HepG2 (cell line): ENCODE measurements around the gene DOCK2. TPM values are rescaled to one million over a fixed set of nuclear protein-coding genes. Genes with fewer than 3 reads are reported as not detected.

Experiments used
- ATAC-seq: fragments of 200-7000 bp; cut with Tn5 transposase; 3 replicates; pipeline ENCODE4 v1.9.1; 2020; ENCODE audit warnings: mild to moderate bottlenecking, moderate library complexity
- BruUV-seq: library from RNA; stranded (reverse); fragments of 400-500 nt; replicated peaks from 2 replicates; lab custom pipeline; 2021; lab: Mats Ljungman, UMichigan
- CTCF ChIA-PET: fragments of 300-600 bp; formaldehyde crosslinking; extraction: SDS; loops from one replicate; lab custom pipeline; 2021; ENCODE audit warnings: low total read pairs, inconsistent platforms, low intra/inter-chr PET ratio; lab: Yijun Ruan, JAX
- POLR2A ChIA-PET: fragments of 350-600 bp; sonication (Branson Sonifier 250); formaldehyde crosslinking; loops from one replicate; lab custom pipeline; 2020; ENCODE audit warnings: antibody characterized with exemption, inconsistent platforms; lab: Yijun Ruan, JAX
- DNase-seq: peaks from one replicate; pipeline ENCODE4 v3.0.0-alpha.2; 2015; ENCODE audit warnings: low spot score
- FAIRE-seq: peaks from 3 replicates; lab custom pipeline; 2011; peaks lifted over from hg19 to GRCh38; lab: Jason Lieb, UNC
- H2AFZ ChIP-seq: one replicate; pipeline ENCODE4 v1.6.1; 2011; ENCODE audit warnings: low read length, inconsistent platforms
- H3K27ac ChIP-seq: fragments of 300-600 bp; 3 replicates; pipeline ENCODE4 v1.8.0; 2011; ENCODE audit warnings: mixed run types, mild to moderate bottlenecking, mixed read lengths, low read length, inconsistent platforms; ENCODE audit not compliant: insufficient read depth; ENCODE audit errors: extremely low read length
- H3K27me3 ChIP-seq, 2 experiments: fragments of 200-600 bp in 1 of 2; 2 replicates in 1 of 2; 3 replicates in 1 of 2; pipeline versions ENCODE4 v1.6.0 to v1.8.0; 2011; ENCODE audit warnings: low read length in 2 of 2, mild to moderate bottlenecking in 2 of 2, moderate library complexity in 2 of 2, inconsistent platforms in 1 of 2; ENCODE audit not compliant: insufficient read depth in 2 of 2, control insufficient read depth in 1 of 2
- H3K36me3 ChIP-seq, 2 experiments: fragments of 200-600 bp in 1 of 2; replicated peaks in 1 of 2; 2 replicates in 1 of 2; 3 replicates in 1 of 2; pipeline versions ENCODE4 v1.5.1 to v1.8.0; 2011; ENCODE audit warnings: low read length in 2 of 2, inconsistent platforms in 1 of 2; ENCODE audit not compliant: insufficient read depth in 2 of 2, control insufficient read depth in 1 of 2
- H3K4me1 ChIP-seq: 2 replicates; pipeline ENCODE4 v1.5.1; 2012; ENCODE audit warnings: low read length, inconsistent platforms; ENCODE audit not compliant: insufficient read depth
- H3K4me2 ChIP-seq: 2 replicates; pipeline ENCODE4 v1.6.0; 2011; ENCODE audit warnings: low read depth, low read length, inconsistent platforms
- H3K4me3 ChIP-seq, 3 experiments: fragments of 200-600 bp in 1 of 3; sonication (generic), shearing (Covaris generic) in 1 of 3; replicated peaks in 1 of 3; 2 replicates each; pipeline ENCODE4 v1.5.1; 2011 to 2016; ENCODE audit warnings: low read length in 3 of 3, inconsistent platforms in 2 of 3, low read depth in 2 of 3, mild to moderate bottlenecking in 2 of 3, control low read depth in 1 of 3, mixed read lengths in 1 of 3; ENCODE audit not compliant: insufficient read depth in 1 of 3
- H3K79me2 ChIP-seq: one replicate; pipeline ENCODE4 v1.6.1; 2011; ENCODE audit warnings: low read length, inconsistent platforms; ENCODE audit not compliant: insufficient read depth
- H3K9ac ChIP-seq: 2 replicates; pipeline ENCODE4 v1.6.0; 2011; ENCODE audit warnings: mild to moderate bottlenecking, low read depth, low read length, inconsistent platforms; ENCODE audit not compliant: insufficient read depth
- H3K9me3 ChIP-seq: 2 replicates; pipeline ENCODE4 v1.5.1; 2012; ENCODE audit warnings: mild to moderate bottlenecking, low read length
- H4K20me1 ChIP-seq: 2 replicates; pipeline ENCODE4 v1.6.0; 2011; ENCODE audit warnings: inconsistent platforms, mild to moderate bottlenecking, low read length, moderate library complexity; ENCODE audit not compliant: insufficient read depth
- CBX5 ChIP-seq: sonication (generic); formaldehyde crosslinking; IDR thresholded peaks from 2 replicates; pipeline ENCODE4 v1.4.0; 2020; ENCODE audit warnings: missing genetic modification reagents, borderline replicate concordance
- HOXA7 ChIP-seq: sonication (generic); formaldehyde crosslinking; IDR thresholded peaks from 2 replicates; pipeline ENCODE4 v1.8.1; 2022; ENCODE audit warnings: mild to moderate bottlenecking, missing genetic modification reagents, moderate library complexity
- POLR2G ChIP-seq: fragments of 200-400 bp; formaldehyde crosslinking; IDR thresholded peaks from 2 replicates; pipeline ENCODE4 v1.6.1; 2018; ENCODE audit warnings: mild to moderate bottlenecking, low read depth, low read length, moderate library complexity
- SMAD9 ChIP-seq: sonication (generic); formaldehyde crosslinking; IDR thresholded peaks from 2 replicates; pipeline ENCODE4 v1.5.1; 2020; ENCODE audit warnings: mild to moderate bottlenecking, missing genetic modification reagents
- ZNF30 ChIP-seq: sonication (generic); formaldehyde crosslinking; IDR thresholded peaks from 2 replicates; pipeline ENCODE4 v1.5.0; 2020; ENCODE audit warnings: mild to moderate bottlenecking, missing genetic modification reagents
- ZNF329 ChIP-seq: sonication (generic); formaldehyde crosslinking; IDR thresholded peaks from 2 replicates; pipeline ENCODE4 v1.9.0; 2021; ENCODE audit warnings: low read depth, mild to moderate bottlenecking, missing genetic modification reagents
- ZNF484 ChIP-seq: sonication (generic); formaldehyde crosslinking; IDR thresholded peaks from 2 replicates; pipeline ENCODE4 v1.5.1; 2020; ENCODE audit warnings: mild to moderate bottlenecking, low read depth, missing genetic modification reagents, borderline replicate concordance
- ZNF557 ChIP-seq: sonication (generic); formaldehyde crosslinking; IDR thresholded peaks from 2 replicates; pipeline ENCODE4 v1.4.0; 2020; ENCODE audit warnings: missing genetic modification reagents
- ZNF670 ChIP-seq: sonication (generic); formaldehyde crosslinking; IDR thresholded peaks from 2 replicates; pipeline ENCODE4 v1.8.0; 2022; ENCODE audit warnings: mild to moderate bottlenecking, missing genetic modification reagents, borderline replicate concordance
- WGBS: methylation state at CpG from one replicate; pipeline ENCODE4 v1.1.6; 2017; ENCODE audit warnings: low lambda C conversion rate; 5-methylcytosine and 5-hydroxymethylcytosine counted together
- in situ Hi-C: cut with HindIII; loops from 2 replicates; pipeline ENCODE4 v1.10.0; 2017; ENCODE audit warnings: low pct_unique_long_range_greater_than_20kb; ENCODE audit not compliant: extremely low pct_ligation_motif_present
- intact Hi-C: fragments of 100-400 bp; cut with micrococcal nuclease; formaldehyde crosslinking; loops from one replicate; pipeline ENCODE4 v1.10.0; 2022; ENCODE audit not compliant: unreplicated experiment
- polyA plus RNA-seq, 8 experiments: library from polyadenylated mRNA; depleted of rRNA in 3 of 8; stranded (reverse) in 7 of 8; unstranded in 1 of 8; fragments of >200 nt; fragmentation: Illumina TruSeq in 4 of 8; extraction: Trizol in 4 of 8; gene quantifications; 2 replicates each; pipeline versions ENCODE4 v1.2.1 to v1.2.3, GENCODE V29; 2011 to 2016; ENCODE audit warnings: low read depth in 4 of 8, missing spikeins in 1 of 8, mixed read lengths in 1 of 8; ENCODE audit not compliant: insufficient read depth in 1 of 8
- total RNA-seq, 5 experiments: library from RNA; depleted of rRNA; stranded (reverse); fragments of >200 nt; fragmentation: Illumina TruSeq; extraction: Trizol; gene quantifications; 2 replicates each; pipeline ENCODE4 v1.2.3, GENCODE V29; 2016; ENCODE audit warnings: low read depth in 1 of 5
- TF ChIP-seq, protein P1 (sequence below): sonication (generic); formaldehyde crosslinking; IDR thresholded peaks from 2 replicates; pipeline ENCODE4 v1.4.0; 2020; ENCODE audit warnings: mild to moderate bottlenecking, missing genetic modification reagents
- TF ChIP-seq, protein P2 (sequence below): sonication (generic); formaldehyde crosslinking; IDR thresholded peaks from 2 replicates; pipeline ENCODE4 v1.8.0; 2022; ENCODE audit warnings: missing genetic modification reagents, mild to moderate bottlenecking, borderline replicate concordance
- TF ChIP-seq, protein P3 (sequence below): sonication (generic); formaldehyde crosslinking; IDR thresholded peaks from 2 replicates; pipeline ENCODE4 v1.8.1; 2022; ENCODE audit warnings: low read depth, mild to moderate bottlenecking, missing genetic modification reagents

The DOCK2 gene
- total and polyA plus RNA-seq, 2 of the 13 experiments (the other 11 are each of a cell fraction or from before 2014, with no cell fraction given): not detected

DNA sequence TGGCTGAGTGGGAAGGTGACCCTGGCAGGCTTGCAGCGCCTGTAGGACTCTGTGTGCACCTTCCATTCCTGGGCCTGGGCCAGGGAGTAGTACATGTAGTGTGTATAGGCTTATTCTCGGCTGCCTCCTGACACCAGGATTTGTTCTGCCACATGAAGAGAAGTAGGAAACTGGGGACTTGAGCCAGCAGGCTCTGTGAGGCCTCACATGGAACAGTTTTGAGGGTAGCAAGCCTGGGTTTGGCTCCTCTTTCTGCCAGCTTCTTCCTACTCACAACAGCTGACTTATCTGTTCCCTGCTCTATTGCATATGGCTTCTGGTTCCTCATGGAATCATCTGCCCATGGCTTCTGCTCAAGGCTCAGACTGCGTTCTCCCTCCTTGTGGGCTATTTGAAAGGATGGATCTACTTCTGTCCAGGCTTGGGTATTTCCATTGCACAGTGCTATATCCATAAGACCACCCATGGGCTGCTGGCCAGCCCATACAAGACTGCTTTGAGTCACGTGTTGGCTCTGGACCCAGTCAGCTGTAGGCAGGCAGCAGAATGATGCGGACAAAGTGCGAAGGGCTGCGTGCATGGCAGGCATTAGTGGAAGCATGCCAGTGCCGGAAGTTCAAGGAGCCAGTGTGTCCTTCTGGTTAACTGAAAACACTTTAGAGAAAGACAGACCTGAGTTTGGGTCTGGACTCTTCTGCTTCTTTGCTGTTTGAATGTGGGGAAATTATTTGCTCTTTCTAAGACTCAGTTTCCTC, 354.2 kb downstream of the DOCK2 start (continued):
- TF ChIP-seq, protein P1, sequence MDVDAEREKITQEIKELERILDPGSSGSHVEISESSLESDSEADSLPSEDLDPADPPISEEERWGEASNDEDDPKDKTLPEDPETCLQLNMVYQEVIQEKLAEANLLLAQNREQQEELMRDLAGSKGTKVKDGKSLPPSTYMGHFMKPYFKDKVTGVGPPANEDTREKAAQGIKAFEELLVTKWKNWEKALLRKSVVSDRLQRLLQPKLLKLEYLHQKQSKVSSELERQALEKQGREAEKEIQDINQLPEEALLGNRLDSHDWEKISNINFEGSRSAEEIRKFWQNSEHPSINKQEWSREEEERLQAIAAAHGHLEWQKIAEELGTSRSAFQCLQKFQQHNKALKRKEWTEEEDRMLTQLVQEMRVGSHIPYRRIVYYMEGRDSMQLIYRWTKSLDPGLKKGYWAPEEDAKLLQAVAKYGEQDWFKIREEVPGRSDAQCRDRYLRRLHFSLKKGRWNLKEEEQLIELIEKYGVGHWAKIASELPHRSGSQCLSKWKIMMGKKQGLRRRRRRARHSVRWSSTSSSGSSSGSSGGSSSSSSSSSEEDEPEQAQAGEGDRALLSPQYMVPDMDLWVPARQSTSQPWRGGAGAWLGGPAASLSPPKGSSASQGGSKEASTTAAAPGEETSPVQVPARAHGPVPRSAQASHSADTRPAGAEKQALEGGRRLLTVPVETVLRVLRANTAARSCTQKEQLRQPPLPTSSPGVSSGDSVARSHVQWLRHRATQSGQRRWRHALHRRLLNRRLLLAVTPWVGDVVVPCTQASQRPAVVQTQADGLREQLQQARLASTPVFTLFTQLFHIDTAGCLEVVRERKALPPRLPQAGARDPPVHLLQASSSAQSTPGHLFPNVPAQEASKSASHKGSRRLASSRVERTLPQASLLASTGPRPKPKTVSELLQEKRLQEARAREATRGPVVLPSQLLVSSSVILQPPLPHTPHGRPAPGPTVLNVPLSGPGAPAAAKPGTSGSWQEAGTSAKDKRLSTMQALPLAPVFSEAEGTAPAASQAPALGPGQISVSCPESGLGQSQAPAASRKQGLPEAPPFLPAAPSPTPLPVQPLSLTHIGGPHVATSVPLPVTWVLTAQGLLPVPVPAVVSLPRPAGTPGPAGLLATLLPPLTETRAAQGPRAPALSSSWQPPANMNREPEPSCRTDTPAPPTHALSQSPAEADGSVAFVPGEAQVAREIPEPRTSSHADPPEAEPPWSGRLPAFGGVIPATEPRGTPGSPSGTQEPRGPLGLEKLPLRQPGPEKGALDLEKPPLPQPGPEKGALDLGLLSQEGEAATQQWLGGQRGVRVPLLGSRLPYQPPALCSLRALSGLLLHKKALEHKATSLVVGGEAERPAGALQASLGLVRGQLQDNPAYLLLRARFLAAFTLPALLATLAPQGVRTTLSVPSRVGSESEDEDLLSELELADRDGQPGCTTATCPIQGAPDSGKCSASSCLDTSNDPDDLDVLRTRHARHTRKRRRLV (CRISPR knock-in tag): no peak
- TF ChIP-seq SMAD9 (CRISPR knock-in tag) (no peak), HOXA7 (CRISPR knock-in tag) (no peak), ZNF30 (CRISPR knock-in tag) (no peak)

- POLR2A ChIA-PET: no interaction called here
- Histone ChIP-seq H3K4me1 (no peaks in the 10 kb centered on the region), H3K4me3 (no peak overlapping the region), H3K36me3 (no peaks in the 10 kb centered on the region), H2AFZ (no peak overlapping the region), H3K27me3 (peaks cover 0 to 3% of the 10 kb centered on the region in 2 experiments; a peak in 1 of 5 replicates), H3K79me2 (no peaks in the 10 kb centered on the region), H4K20me1 (no peaks in the 10 kb centered on the region), H3K27ac (no peak overlapping the region), H3K9me3 (no peaks in the 10 kb centered on the region), H3K9ac (no peak overlapping the region), H3K4me2 (no peak overlapping the region)
- no peak for ATAC-seq
- WGBS: 0% methylated on average over 2 of the region's 2 CpGs
- intact Hi-C loops: no loop called here
- FAIRE-seq: no peak
- no TSS peak for BruUV-seq
- DNase-seq: no peak
- CTCF ChIA-PET: no interaction called here
- in situ Hi-C loops: no loop called here
- TF ChIP-seq ZNF329 (CRISPR knock-in tag) (no peak), ZNF484 (CRISPR knock-in tag) (no peak), POLR2G (no peak), ZNF670 (CRISPR knock-in tag) (no peak), ZNF557 (CRISPR knock-in tag) (no peak), CBX5 (CRISPR knock-in tag) (no peak)
- TF ChIP-seq, protein P2, sequence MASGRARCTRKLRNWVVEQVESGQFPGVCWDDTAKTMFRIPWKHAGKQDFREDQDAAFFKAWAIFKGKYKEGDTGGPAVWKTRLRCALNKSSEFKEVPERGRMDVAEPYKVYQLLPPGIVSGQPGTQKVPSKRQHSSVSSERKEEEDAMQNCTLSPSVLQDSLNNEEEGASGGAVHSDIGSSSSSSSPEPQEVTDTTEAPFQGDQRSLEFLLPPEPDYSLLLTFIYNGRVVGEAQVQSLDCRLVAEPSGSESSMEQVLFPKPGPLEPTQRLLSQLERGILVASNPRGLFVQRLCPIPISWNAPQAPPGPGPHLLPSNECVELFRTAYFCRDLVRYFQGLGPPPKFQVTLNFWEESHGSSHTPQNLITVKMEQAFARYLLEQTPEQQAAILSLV (CRISPR knock-in tag): no peak
- TF ChIP-seq, protein P3, sequence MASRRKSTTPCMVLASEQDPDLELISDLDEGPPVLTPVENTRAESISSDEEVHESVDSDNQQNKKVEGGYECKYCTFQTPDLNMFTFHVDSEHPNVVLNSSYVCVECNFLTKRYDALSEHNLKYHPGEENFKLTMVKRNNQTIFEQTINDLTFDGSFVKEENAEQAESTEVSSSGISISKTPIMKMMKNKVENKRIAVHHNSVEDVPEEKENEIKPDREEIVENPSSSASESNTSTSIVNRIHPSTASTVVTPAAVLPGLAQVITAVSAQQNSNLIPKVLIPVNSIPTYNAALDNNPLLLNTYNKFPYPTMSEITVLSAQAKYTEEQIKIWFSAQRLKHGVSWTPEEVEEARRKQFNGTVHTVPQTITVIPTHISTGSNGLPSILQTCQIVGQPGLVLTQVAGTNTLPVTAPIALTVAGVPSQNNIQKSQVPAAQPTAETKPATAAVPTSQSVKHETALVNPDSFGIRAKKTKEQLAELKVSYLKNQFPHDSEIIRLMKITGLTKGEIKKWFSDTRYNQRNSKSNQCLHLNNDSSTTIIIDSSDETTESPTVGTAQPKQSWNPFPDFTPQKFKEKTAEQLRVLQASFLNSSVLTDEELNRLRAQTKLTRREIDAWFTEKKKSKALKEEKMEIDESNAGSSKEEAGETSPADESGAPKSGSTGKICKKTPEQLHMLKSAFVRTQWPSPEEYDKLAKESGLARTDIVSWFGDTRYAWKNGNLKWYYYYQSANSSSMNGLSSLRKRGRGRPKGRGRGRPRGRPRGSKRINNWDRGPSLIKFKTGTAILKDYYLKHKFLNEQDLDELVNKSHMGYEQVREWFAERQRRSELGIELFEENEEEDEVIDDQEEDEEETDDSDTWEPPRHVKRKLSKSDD (CRISPR knock-in tag): no peak
Measured at GRCh38 chr5:169992789-169993484, 355.9 kb downstream of the DOCK2 start.
